ENCODE data around the gene FTCDNL1. TPM values are rescaled to one million over a fixed set of nuclear protein-coding genes. Genes with fewer than 3 reads are reported as not detected.

FTCDNL1 gene
- total RNA-seq: 1.4 and 1.5 TPM in 2 replicates

- POLR2A ChIA-PET: no interaction called here
- Mint-ChIP-seq H3K9me3 (no peaks in the 10 kb centered on the region), H3K36me3 (ENCODE audit: low read depth) (peaks cover 2% of the 10 kb centered on the region), H3K4me1 (peaks cover 11% of the 10 kb centered on the region), H3K27ac (peak within 1 kb of the TSS; percentile 89), H3K4me3 (peak within 1 kb of the TSS; percentile 95), H3K27me3 (no peaks in the 10 kb centered on the region)
- no peak for TF ChIP-seq CTCF (IDR thresholded peaks at IDR 0.05)
- intact Hi-C loops (cut with micrococcal nuclease): loop anchor here (1.0 to 10.0 kb wide), 6 partner anchors 10 to 661 kb away; partner anchors contain the start of genes C2orf69, KCTD18, MAIP1 and TYW5
- CTCF ChIA-PET: interaction anchor here (1.1 to 1.4 kb wide), 2 partner anchors 9 kb away, joined by 3 to 4 read pairs; no protein-coding TSS in a partner anchor
- ATAC-seq (ENCODE audit: low read depth) (peak; percentile 91), DNase-seq (peak; percentile 59)
These were observed at the start of gene FTCDNL1 for GRCh38 chr2:199850718-199851500. FTCDNL1 (minus strand) TSS chr2:199851192; CDS start chr2:199848962, 2,230 bp downstream.

- Mint-ChIP-seq H3K27me3 (no peaks in the 10 kb centered on the region), H3K9me3 (no peaks in the 10 kb centered on the region), H3K4me1 (no peaks in the 10 kb centered on the region), H3K27ac (no peak overlapping the region), H3K36me3 (ENCODE audit: low read depth) (no peaks in the 10 kb centered on the region), H3K4me3 (no peak overlapping the region)
- CTCF ChIA-PET: no interaction called here
- DNase-seq (no peak), ATAC-seq (ENCODE audit: low read depth) (no peak)
- intact Hi-C loops (cut with micrococcal nuclease): no loop called here
- no peak for TF ChIP-seq CTCF (IDR thresholded peaks at IDR 0.05)
- POLR2A ChIA-PET: no interaction called here
These were observed 45.6 kb upstream of the FTCDNL1 start for GRCh38 chr2:199896617-199897016.

- ChIA-PET POLR2A (no interaction called here), CTCF (no interaction called here)
- no peaks in the 10 kb centered on the region for H3K4me1 Mint-ChIP-seq
- ATAC-seq (ENCODE audit: low read depth) (no peak), DNase-seq (no peak)
- H3K9me3 Mint-ChIP-seq: no peaks in the 10 kb centered on the region
- no peak for TF ChIP-seq CTCF (IDR thresholded peaks at IDR 0.05)
- no peak overlapping the region for H3K27ac Mint-ChIP-seq
- no peak overlapping the region for H3K4me3 Mint-ChIP-seq
- H3K36me3 Mint-ChIP-seq (ENCODE audit: low read depth): no peaks in the 10 kb centered on the region
- intact Hi-C loops (cut with micrococcal nuclease): no loop called here
- H3K27me3 Mint-ChIP-seq: no peaks in the 10 kb centered on the region
These were observed 44.4 kb upstream of the FTCDNL1 start for GRCh38 chr2:199895406-199895805.

- no peak for DNase-seq
- intact Hi-C loops (cut with micrococcal nuclease): no loop called here
- no peak overlapping the region for H3K27ac Mint-ChIP-seq
- no peak for ATAC-seq (ENCODE audit: low read depth)
- peaks cover 6% of the 10 kb centered on the region for H3K9me3 Mint-ChIP-seq
- H3K36me3 Mint-ChIP-seq (ENCODE audit: low read depth): no peaks in the 10 kb centered on the region
- ChIA-PET POLR2A (no interaction called here), CTCF (no interaction called here)
- H3K27me3 Mint-ChIP-seq: no peaks in the 10 kb centered on the region
- H3K4me1 Mint-ChIP-seq: no peaks in the 10 kb centered on the region
- no peak overlapping the region for H3K4me3 Mint-ChIP-seq
- TF ChIP-seq CTCF (IDR thresholded peaks at IDR 0.05): no peak
These were observed 32.7 kb upstream of the FTCDNL1 start for GRCh38 chr2:199883474-199884212.

- no peaks in the 10 kb centered on the region for H3K4me1 Mint-ChIP-seq
- POLR2A ChIA-PET: no interaction called here
These were observed 31.7 kb upstream of the FTCDNL1 start for GRCh38 chr2:199882667-199883066.

More at GRCh38 chr2:199882667-199883066, 31.7 kb upstream of the FTCDNL1 start:
- DNase-seq (no peak), ATAC-seq (ENCODE audit: low read depth) (no peak)
- intact Hi-C loops (cut with micrococcal nuclease): no loop called here
- H3K27ac Mint-ChIP-seq: no peak overlapping the region
- no peak for TF ChIP-seq CTCF (IDR thresholded peaks at IDR 0.05)
- no peaks in the 10 kb centered on the region for H3K36me3 Mint-ChIP-seq (ENCODE audit: low read depth)
- CTCF ChIA-PET: no interaction called here
- no peaks in the 10 kb centered on the region for H3K27me3 Mint-ChIP-seq
- no peak overlapping the region for H3K4me3 Mint-ChIP-seq
- peaks cover 6% of the 10 kb centered on the region for H3K9me3 Mint-ChIP-seq
